B cell (primary cell): Measurements from ENCODE around the gene DNAJA3. TPM values are rescaled to one million over a fixed set of nuclear protein-coding genes. Genes with fewer than 3 reads are reported as not detected.

ENCODE experiments used
- ATAC-seq: fragments of 200-7000 bp; cut with Tn5 transposase; one replicate; pipeline ENCODE4 v1.10.0; 2021; ENCODE audit warnings: low read depth, mild to moderate bottlenecking, moderate number of reproducible peaks, moderate library complexity
- CTCF ChIA-PET: fragments of 350-600 bp; sonication (Branson Sonifier 250); formaldehyde crosslinking; loops from one replicate; lab custom pipeline; 2021; ENCODE audit warnings: antibody characterized with exemption, inconsistent platforms; lab: Charles Lee
- POLR2A ChIA-PET: fragments of 350-600 bp; sonication (Branson Sonifier 250); formaldehyde crosslinking; loops from one replicate; lab custom pipeline; 2021; ENCODE audit warnings: antibody characterized with exemption; lab: Charles Lee
- DNase-seq: peaks from one replicate; pipeline ENCODE4 v3.0.0; 2013
- H2AFZ ChIP-seq: 2 replicates; pipeline ENCODE4 v1.6.1; 2012; ENCODE audit warnings: mild to moderate bottlenecking, low read depth, low read length; ENCODE audit not compliant: insufficient read depth, poor library complexity, severe bottlenecking
- H3K27ac ChIP-seq, 2 donors: 1 replicate in 1 of 2; 2 replicates in 1 of 2; pipeline ENCODE4 v1.5.1; 2012 to 2013; ENCODE audit warnings: low read length in 2 of 2, mild to moderate bottlenecking in 2 of 2, moderate library complexity in 1 of 2
- H3K27me3 ChIP-seq, 4 experiments: fragments of 200-600 bp in 1 of 4; sonication (generic) in 1 of 4; replicated peaks in 1 of 4; 1 replicate in 2 of 4; 2 replicates in 2 of 4; pipeline versions ENCODE4 v1.6.1 to v1.7.0; 2013 to 2016; ENCODE audit warnings: low read length in 3 of 4, mild to moderate bottlenecking in 2 of 4, mixed read lengths in 1 of 4, moderate library complexity in 1 of 4; ENCODE audit not compliant: insufficient read depth in 4 of 4, control insufficient read depth in 3 of 4; ENCODE audit errors: control extremely low read depth in 1 of 4
- H3K36me3 ChIP-seq, 2 experiments: replicated peaks in 1 of 2; 1 replicate in 1 of 2; 2 replicates in 1 of 2; pipeline versions ENCODE4 v1.6.1 to v1.7.1; 2013; ENCODE audit warnings: low read length in 1 of 2; ENCODE audit not compliant: insufficient read depth in 2 of 2, control insufficient read depth in 1 of 2; ENCODE audit errors: control extremely low read depth in 1 of 2, extremely low read depth in 1 of 2
- H3K4me1 ChIP-seq, 2 donors: fragments of 200-600 bp in 1 of 2; sonication (generic) in 1 of 2; 1 replicate in 1 of 2; 2 replicates in 1 of 2; pipeline versions ENCODE4 v1.5.1 to v1.6.1; 2013 to 2017; ENCODE audit warnings: low read length in 2 of 2; ENCODE audit not compliant: control insufficient read depth in 2 of 2, insufficient read depth in 2 of 2
- H3K4me2 ChIP-seq: replicated peaks from 2 replicates; pipeline ENCODE3; 2012; ENCODE audit warnings: mild to moderate bottlenecking, low read depth, low read length; ENCODE audit not compliant: poor library complexity, severe bottlenecking
- H3K4me3 ChIP-seq, 5 experiments: fragments of 200-600 bp in 1 of 5; sonication (generic) in 1 of 5; 1 replicate in 3 of 5; 2 replicates in 2 of 5; pipeline versions ENCODE4 v1.5.1 to v1.7.0; 2011 to 2016; ENCODE audit warnings: low read length in 4 of 5, mild to moderate bottlenecking in 4 of 5, low read depth in 2 of 5, control low read depth in 1 of 5, moderate library complexity in 1 of 5; ENCODE audit not compliant: insufficient read depth in 1 of 5; ENCODE audit errors: control extremely low read depth in 1 of 5, extremely low read depth in 1 of 5
- H3K79me2 ChIP-seq: fragments of 200-600 bp; sonication (generic); one replicate; pipeline ENCODE4 v1.6.0; 2016; ENCODE audit warnings: low read length; ENCODE audit not compliant: control insufficient read depth, insufficient read depth
- H3K9ac ChIP-seq: fragments of 200-600 bp; sonication (generic); 2 replicates; pipeline ENCODE4 v1.6.1; 2017; ENCODE audit warnings: mild to moderate bottlenecking, low read length, moderate library complexity
- H3K9me3 ChIP-seq, 3 donors: one replicate each; pipeline versions ENCODE4 v1.6.1 to v1.7.1; 2013; ENCODE audit warnings: low read length in 2 of 3; ENCODE audit not compliant: control insufficient read depth in 2 of 3, insufficient read depth in 1 of 3; ENCODE audit errors: control extremely low read depth in 1 of 3
- H4K20me1 ChIP-seq: 2 replicates; pipeline ENCODE4 v1.6.0; 2012; ENCODE audit warnings: mild to moderate bottlenecking, low read length; ENCODE audit not compliant: insufficient read depth, control insufficient read depth, poor library complexity, severe bottlenecking
- H3K27ac Mint-ChIP-seq: one replicate; pipeline ENCODE4 v1.8.0; 2021; ENCODE audit warnings: mixed read lengths
- H3K27me3 Mint-ChIP-seq: one replicate; pipeline ENCODE4 v1.8.0; 2021; ENCODE audit warnings: mixed read lengths
- H3K4me1 Mint-ChIP-seq: one replicate; pipeline ENCODE4 v1.8.0; 2021; ENCODE audit warnings: mixed read lengths
- H3K4me3 Mint-ChIP-seq: one replicate; pipeline ENCODE4 v1.8.0; 2021; ENCODE audit warnings: mixed read lengths
- H3K9me3 Mint-ChIP-seq: one replicate; pipeline ENCODE4 v1.8.0; 2022; ENCODE audit warnings: mixed read lengths; ENCODE audit not compliant: insufficient read depth
- EZH2 ChIP-seq: IDR thresholded peaks from 2 replicates; pipeline ENCODE4 v1.6.1; 2012; ENCODE audit warnings: borderline replicate concordance, low read depth, mild to moderate bottlenecking, moderate library complexity, low read length; ENCODE audit not compliant: insufficient read depth, poor library complexity, severe bottlenecking
- WGBS: methylation state at CpG from one replicate; pipeline ENCODE4 v1.1.5; 2013; ENCODE audit warnings: missing lambda C conversion rate; ENCODE audit not compliant: insufficient coverage; 5-methylcytosine and 5-hydroxymethylcytosine counted together
- intact Hi-C: fragments of 100-400 bp; cut with micrococcal nuclease; formaldehyde crosslinking; loops from one replicate; pipeline ENCODE4 v1.10.0; 2022
- polyA plus RNA-seq: library from polyadenylated mRNA; depleted of rRNA; stranded (reverse); fragments of >200 nt; gene quantifications from 2 replicates; pipeline ENCODE4 v1.2.3, GENCODE V29; 2012
- total RNA-seq, 2 donors: library from RNA; stranded (reverse); fragments of 120-200 nt in 1 of 2; gene quantifications; 1 replicate in 1 of 2; 2 replicates in 1 of 2; pipeline versions ENCODE4 v1.2.3 to v1.2.4, GENCODE V29; 2013 to 2022
- TF ChIP-seq, protein P1 (sequence below): fragments of 200-600 bp; IDR thresholded peaks from one replicate; pipeline ENCODE4 v1.8.0; 2022; ENCODE audit warnings: antibody characterized with exemption, mild to moderate bottlenecking

Gene DNAJA3
- total and polyA plus RNA-seq, 2 donors (not counting 1 experiment from before 2014, with no cell fraction given), result 59.3 to 67.7 TPM

- Histone ChIP-seq H2AFZ (no peak overlapping the region), H3K4me3 (no peak overlapping the region), H3K79me2 (peaks cover 14% of the 10 kb centered on the region), H3K4me1 (peaks cover 11 to 18% of the 10 kb centered on the region in 2 donors), H3K9me3 (no peaks in the 10 kb centered on the region), H3K36me3 (no peaks in the 10 kb centered on the region), H3K27me3 (no peaks in the 10 kb centered on the region), H3K4me2 (no peak overlapping the region), H3K27ac (no peak overlapping the region), H3K9ac (no peak overlapping the region), H4K20me1 (peaks cover 13% of the 10 kb centered on the region)
- intact Hi-C loops, result loop anchor here (5.0 kb wide), 2 partner anchors 147 to 702 kb away; partner anchors contain the start of genes TFAP4 and TRAP1
- ATAC-seq (no peak), DNase-seq (no peak)
- 97% methylated on average over 7 of the region's 7 CpGs for WGBS
- Mint-ChIP-seq H3K4me1 (peaks cover 18% of the 10 kb centered on the region), H3K9me3 (no peaks in the 10 kb centered on the region), H3K27ac (no peak overlapping the region), H3K27me3 (no peaks in the 10 kb centered on the region), H3K4me3 (no peak overlapping the region)
- TF ChIP-seq, protein P1, sequence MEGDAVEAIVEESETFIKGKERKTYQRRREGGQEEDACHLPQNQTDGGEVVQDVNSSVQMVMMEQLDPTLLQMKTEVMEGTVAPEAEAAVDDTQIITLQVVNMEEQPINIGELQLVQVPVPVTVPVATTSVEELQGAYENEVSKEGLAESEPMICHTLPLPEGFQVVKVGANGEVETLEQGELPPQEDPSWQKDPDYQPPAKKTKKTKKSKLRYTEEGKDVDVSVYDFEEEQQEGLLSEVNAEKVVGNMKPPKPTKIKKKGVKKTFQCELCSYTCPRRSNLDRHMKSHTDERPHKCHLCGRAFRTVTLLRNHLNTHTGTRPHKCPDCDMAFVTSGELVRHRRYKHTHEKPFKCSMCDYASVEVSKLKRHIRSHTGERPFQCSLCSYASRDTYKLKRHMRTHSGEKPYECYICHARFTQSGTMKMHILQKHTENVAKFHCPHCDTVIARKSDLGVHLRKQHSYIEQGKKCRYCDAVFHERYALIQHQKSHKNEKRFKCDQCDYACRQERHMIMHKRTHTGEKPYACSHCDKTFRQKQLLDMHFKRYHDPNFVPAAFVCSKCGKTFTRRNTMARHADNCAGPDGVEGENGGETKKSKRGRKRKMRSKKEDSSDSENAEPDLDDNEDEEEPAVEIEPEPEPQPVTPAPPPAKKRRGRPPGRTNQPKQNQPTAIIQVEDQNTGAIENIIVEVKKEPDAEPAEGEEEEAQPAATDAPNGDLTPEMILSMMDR, result no peak
- no peak for TF ChIP-seq EZH2
- POLR2A ChIA-PET, result interaction anchor here (0.6 kb wide), 1 partner anchor 146 kb away, joined by 4 read pairs; the partner anchor contains the start of gene TFAP4
- CTCF ChIA-PET, result interaction anchor here (10.7 kb wide), 1 partner anchor 17 kb away, joined by 108 read pairs; no protein-coding TSS in a partner anchor
Observed at GRCh38 chr16:4419402-4419959, 6.2 kb upstream of the DNAJA3 start.

- Mint-ChIP-seq H3K27ac (no peak overlapping the region), H3K4me3 (no peak overlapping the region)
Observed at GRCh38 chr16:4420505-4421105, 5.1 kb upstream of the DNAJA3 start.

More at GRCh38 chr16:4420505-4421105, 5.1 kb upstream of the DNAJA3 start:
- H3K27me3 Mint-ChIP-seq, result no peaks in the 10 kb centered on the region
- CTCF ChIA-PET, result interaction anchor here (1.8 to 10.7 kb wide), 2 partner anchors 9 to 18 kb away, joined by 4 to 108 read pairs; no protein-coding TSS in a partner anchor
- Histone ChIP-seq H3K36me3 (no peaks in the 10 kb centered on the region), H3K4me2 (no peak overlapping the region), H3K4me3 (no peak overlapping the region), H3K4me1 (peaks cover 4 to 11% of the 10 kb centered on the region in 2 donors), H3K79me2 (peaks cover 3% of the 10 kb centered on the region), H3K9ac (no peak overlapping the region), H3K27ac (no peak overlapping the region), H3K9me3 (no peaks in the 10 kb centered on the region), H3K27me3 (no peaks in the 10 kb centered on the region), H2AFZ (no peak overlapping the region), H4K20me1 (peaks cover 2% of the 10 kb centered on the region)
- peaks cover 15% of the 10 kb centered on the region for H3K4me1 Mint-ChIP-seq
- TF ChIP-seq EZH2, result no peak
- TF ChIP-seq, protein P1, result no peak
- POLR2A ChIA-PET, result interaction anchor here (0.6 kb wide), 1 partner anchor 52 kb away, joined by 5 read pairs; no protein-coding TSS in a partner anchor
- no peaks in the 10 kb centered on the region for H3K9me3 Mint-ChIP-seq
- intact Hi-C loops, result no loop called here
- ATAC-seq, result no peak
- WGBS, result 95% methylated on average over 3 of the region's 8 CpGs
- no peak for DNase-seq
